Astrocyte of the cerebellum (primary cell): Measurements from ENCODE around the gene HTR4.

Experiments
- DNase-seq: peaks from one replicate; pipeline ENCODE4 v3.0.0-alpha.2; 2011; ENCODE audit warnings: low read depth
- H3K4me3 ChIP-seq: 2 replicates; pipeline ENCODE4 v1.5.1; 2011; ENCODE audit warnings: mild to moderate bottlenecking, low read depth, low read length, moderate library complexity
- CTCF ChIP-seq: IDR thresholded peaks from 2 replicates; pipeline ENCODE4 v1.5.1; 2012; ENCODE audit warnings: low read length, low read depth, moderate library complexity, mild to moderate bottlenecking; ENCODE audit errors: missing control alignments
- in situ Hi-C: cut with HindIII; loops from 2 replicates; pipeline ENCODE4 v1.10.0; 2017; ENCODE audit warnings: low sequenced_read_pairs

HTR4 gene

GRCh38 chr5:148499452-148499851 lies 154.9 kb downstream of the HTR4 start:
- in situ Hi-C loops, result no loop called here
- TF ChIP-seq CTCF, result no peak
- DNase-seq, result no peak
- no peak overlapping the region for H3K4me3 ChIP-seq

DNA sequence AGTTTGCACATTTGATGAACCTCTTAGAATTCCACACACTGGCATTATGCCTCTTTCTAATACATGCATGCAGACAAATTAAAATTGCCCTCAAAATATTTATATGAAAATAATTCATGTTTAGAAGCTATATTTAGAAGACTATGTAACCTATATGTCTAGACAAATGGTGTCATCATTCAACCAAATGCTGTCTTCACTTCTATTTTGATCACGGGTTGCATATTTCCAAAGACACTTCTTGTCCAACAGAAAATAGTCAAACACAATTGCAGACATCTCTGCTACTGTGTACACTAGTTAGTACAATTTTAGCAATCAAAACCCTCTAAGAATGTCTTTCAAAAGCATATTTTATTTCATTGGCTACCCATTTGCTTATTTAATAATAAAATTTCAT lies 156.6 kb downstream of the HTR4 start:
- no peak overlapping the region for H3K4me3 ChIP-seq
- no peak for DNase-seq
- in situ Hi-C loops, result no loop called here
- TF ChIP-seq CTCF, result no peak

DNA sequence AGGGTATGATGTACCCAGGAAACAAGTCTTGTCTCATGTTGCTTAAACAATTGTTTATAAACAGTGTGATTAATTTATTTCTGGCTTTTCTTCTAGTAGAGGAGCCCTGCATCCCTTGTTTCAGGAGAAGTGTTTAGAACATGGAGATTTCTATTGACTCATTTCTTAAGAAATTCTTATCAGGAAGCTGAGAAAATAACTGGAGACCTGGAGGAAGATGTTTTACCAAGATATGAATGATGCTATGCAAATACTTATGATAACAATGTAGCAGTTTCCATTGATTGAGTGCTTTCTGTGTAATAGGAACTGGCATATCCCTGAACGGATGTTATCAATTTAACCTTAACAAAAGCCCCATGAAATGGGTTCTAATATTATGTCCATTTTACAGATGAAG lies 162.0 kb downstream of the HTR4 start:
- H3K4me3 ChIP-seq, result no peak overlapping the region
- DNase-seq, result no peak
- in situ Hi-C loops, result loop anchor here (5.0 kb wide), 1 partner anchor 520 kb away; no protein-coding TSS in a partner anchor
- TF ChIP-seq CTCF, result no peak

- in situ Hi-C loops, result loop anchor here (5.0 kb wide), 1 partner anchor 519 kb away; no protein-coding TSS in a partner anchor
- DNase-seq, result no peak
- no peak overlapping the region for H3K4me3 ChIP-seq
- no peak for TF ChIP-seq CTCF
Measured at GRCh38 chr5:148491793-148492184, 162.5 kb downstream of the HTR4 start.

DNA sequence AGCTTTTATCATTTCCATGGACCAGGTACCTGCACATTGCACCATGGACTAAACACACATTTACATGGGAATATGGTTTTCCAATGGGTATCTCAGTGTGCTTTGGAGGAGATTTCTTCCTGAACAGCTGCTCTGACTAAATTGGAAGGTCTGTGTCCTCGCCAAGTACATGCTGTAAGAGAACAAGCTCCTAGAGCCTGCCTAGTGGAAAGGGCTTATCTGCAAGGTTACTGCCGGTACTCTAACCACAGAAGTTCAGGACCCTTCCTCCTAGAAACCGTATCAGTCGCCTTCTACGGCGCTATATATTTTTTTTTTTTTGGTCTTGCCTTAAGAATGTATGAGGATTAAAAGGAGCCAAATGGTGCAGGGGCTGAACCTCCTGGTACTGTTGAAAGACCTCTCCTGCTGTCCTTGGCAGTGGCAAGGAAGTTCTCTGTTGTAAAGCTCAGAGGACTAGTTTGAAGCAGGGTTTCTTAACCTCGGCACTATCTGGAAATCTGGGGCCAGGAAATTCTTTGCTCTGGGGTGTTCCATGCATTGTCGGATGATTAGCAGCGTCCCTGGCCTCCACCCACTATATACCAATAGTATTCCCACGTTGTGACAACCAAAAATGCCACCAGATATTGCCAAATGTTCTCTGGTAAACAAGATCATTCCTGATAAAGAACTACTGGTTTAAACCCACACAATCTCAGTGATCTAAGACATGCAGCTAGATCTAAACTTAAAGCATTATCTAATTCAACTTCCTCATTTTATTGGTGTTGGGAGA lies 163.1 kb downstream of the HTR4 start:
- no peak for TF ChIP-seq CTCF
- H3K4me3 ChIP-seq, result no peak overlapping the region
- no peak for DNase-seq
- in situ Hi-C loops, result loop anchor here (5.0 kb wide), 1 partner anchor 519 kb away; no protein-coding TSS in a partner anchor

DNA sequence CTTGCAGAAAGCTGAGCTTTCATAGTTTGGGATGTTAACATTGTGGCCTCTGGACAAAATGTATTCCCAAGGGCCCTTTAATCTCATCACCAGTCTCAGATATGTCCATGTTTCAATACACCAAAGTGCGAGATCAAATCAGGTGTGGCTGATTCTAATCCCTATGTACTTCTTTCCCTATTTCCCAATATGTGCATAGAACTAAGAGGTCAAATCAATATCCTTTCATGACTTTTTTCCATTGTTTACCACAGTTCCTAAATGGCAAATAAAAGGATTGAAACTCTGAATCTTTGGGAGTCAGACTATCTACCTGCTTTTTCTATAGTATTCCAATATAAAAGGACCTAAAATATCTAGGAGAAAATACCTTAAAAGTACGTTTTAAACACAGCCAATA lies 165.6 kb downstream of the HTR4 start:
- no peak overlapping the region for H3K4me3 ChIP-seq
- in situ Hi-C loops, result no loop called here

More for the DNA sequence above, 165.6 kb downstream of the HTR4 start:
- no peak for TF ChIP-seq CTCF
- DNase-seq, result no peak
